Upper lobe of right lung (tissue), 1 donor: ENCODE results near the gene ZSWIM8. TPM values are rescaled to one million over a fixed set of nuclear protein-coding genes. Genes with fewer than 3 reads are reported as not detected.
A peak's percentile ranks its signal among the peaks of the same experiment; 100 is the strongest.
"Not testable (repeated sequence)": the region's sequence is repeated elsewhere in the genome, so short reads cannot be mapped to it uniquely, and the experiment has no call there.

Source experiments
- ATAC-seq: fragments of 200-7000 bp; cut with Tn5 transposase; one replicate; pipeline ENCODE4 v1.9.1; 2020; ENCODE audit warnings: mild to moderate bottlenecking, moderate library complexity
- DNase-seq: peaks from one replicate; pipeline ENCODE4 v3.0.0-alpha.2; 2020
- H3K27ac ChIP-seq: fragments of 200-600 bp; one replicate; pipeline ENCODE4 v1.8.0; 2022
- H3K27me3 ChIP-seq: fragments of 200-600 bp; one replicate; pipeline ENCODE4 v1.8.0; 2022; ENCODE audit warnings: mild to moderate bottlenecking
- H3K36me3 ChIP-seq: fragments of 200-600 bp; one replicate; pipeline ENCODE4 v1.8.0; 2022
- H3K4me1 ChIP-seq: fragments of 200-600 bp; one replicate; pipeline ENCODE4 v1.8.0; 2022
- H3K4me3 ChIP-seq: fragments of 200-600 bp; one replicate; pipeline ENCODE4 v1.8.0; 2022; ENCODE audit warnings: mild to moderate bottlenecking
- H3K9me3 ChIP-seq: fragments of 200-600 bp; one replicate; pipeline ENCODE4 v1.8.0; 2022
- intact Hi-C: fragments of 100-400 bp; cut with DNase I; formaldehyde crosslinking; loops from one replicate; pipeline ENCODE4 v1.11.0; 2022
- long read RNA-seq: library from polyadenylated mRNA; unstranded; transcript quantifications from one replicate; pipeline ENCODE4 v2.0.0, GENCODE V29; 2021
- total RNA-seq: library from RNA; stranded (reverse); fragmentation: NEBNext Ultra II Directional; extraction: Animal tissue kit (Norgen Biotek cat#: 25700); gene quantifications from one replicate; pipeline ENCODE4 v1.2.1, GENCODE V29; 2021
- TF ChIP-seq, protein P1 (sequence below): fragments of 200-600 bp; IDR thresholded peaks from one replicate; pipeline ENCODE4 v1.8.0; 2022; ENCODE audit warnings: antibody characterized with exemption
- donor health status: DM: no; HTN: yes; CAD: no; lungs with severe emphysema.

The ZSWIM8 gene, protein sequence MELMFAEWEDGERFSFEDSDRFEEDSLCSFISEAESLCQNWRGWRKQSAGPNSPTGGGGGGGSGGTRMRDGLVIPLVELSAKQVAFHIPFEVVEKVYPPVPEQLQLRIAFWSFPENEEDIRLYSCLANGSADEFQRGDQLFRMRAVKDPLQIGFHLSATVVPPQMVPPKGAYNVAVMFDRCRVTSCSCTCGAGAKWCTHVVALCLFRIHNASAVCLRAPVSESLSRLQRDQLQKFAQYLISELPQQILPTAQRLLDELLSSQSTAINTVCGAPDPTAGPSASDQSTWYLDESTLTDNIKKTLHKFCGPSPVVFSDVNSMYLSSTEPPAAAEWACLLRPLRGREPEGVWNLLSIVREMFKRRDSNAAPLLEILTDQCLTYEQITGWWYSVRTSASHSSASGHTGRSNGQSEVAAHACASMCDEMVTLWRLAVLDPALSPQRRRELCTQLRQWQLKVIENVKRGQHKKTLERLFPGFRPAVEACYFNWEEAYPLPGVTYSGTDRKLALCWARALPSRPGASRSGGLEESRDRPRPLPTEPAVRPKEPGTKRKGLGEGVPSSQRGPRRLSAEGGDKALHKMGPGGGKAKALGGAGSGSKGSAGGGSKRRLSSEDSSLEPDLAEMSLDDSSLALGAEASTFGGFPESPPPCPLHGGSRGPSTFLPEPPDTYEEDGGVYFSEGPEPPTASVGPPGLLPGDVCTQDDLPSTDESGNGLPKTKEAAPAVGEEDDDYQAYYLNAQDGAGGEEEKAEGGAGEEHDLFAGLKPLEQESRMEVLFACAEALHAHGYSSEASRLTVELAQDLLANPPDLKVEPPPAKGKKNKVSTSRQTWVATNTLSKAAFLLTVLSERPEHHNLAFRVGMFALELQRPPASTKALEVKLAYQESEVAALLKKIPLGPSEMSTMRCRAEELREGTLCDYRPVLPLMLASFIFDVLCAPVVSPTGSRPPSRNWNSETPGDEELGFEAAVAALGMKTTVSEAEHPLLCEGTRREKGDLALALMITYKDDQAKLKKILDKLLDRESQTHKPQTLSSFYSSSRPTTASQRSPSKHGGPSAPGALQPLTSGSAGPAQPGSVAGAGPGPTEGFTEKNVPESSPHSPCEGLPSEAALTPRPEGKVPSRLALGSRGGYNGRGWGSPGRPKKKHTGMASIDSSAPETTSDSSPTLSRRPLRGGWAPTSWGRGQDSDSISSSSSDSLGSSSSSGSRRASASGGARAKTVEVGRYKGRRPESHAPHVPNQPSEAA (N-terminal part only)
- 117 TPM for total RNA-seq
- long read RNA-seq, full-length matches to known transcripts, result 3 of 60 reads
- long read RNA-seq, partial matches to known transcripts, result 34 of 60 reads
- long read RNA-seq, other reads (novel, unspliced or antisense), result 23 of 60 reads

DNA sequence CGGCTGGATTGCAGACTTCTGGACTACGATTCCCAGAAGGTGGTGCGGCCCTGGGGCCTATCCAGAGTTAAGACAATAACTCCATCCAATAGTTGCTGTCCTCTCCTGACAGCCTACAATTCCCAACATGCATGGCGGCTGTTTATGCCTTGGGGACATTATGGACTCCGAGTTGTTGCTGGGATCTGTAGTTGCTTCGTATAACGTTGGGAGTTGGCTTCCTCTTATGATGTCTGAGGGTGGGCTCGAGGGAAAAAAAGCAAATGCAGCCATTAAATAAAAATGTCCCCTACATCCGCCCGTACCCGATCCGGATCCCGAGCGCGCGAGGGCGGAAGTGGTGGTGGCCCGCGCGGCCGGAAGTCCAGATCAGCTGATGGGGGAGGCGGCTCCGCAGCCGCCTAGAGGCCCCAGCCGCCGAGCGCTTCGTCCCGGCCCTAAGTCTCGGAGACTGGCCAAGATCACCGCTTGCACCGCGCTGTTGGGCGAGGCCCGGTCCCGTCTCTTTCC is at the start of gene ZSWIM8:
Gene ZSWIM8 (plus strand): TSS at position 396 of the 510 bp plus-strand sequence. CDS start 273 bp downstream, outside the sequence.
- ATAC-seq (peak; percentile 89), DNase-seq (peak; percentile 93)
- TF ChIP-seq, protein P1, sequence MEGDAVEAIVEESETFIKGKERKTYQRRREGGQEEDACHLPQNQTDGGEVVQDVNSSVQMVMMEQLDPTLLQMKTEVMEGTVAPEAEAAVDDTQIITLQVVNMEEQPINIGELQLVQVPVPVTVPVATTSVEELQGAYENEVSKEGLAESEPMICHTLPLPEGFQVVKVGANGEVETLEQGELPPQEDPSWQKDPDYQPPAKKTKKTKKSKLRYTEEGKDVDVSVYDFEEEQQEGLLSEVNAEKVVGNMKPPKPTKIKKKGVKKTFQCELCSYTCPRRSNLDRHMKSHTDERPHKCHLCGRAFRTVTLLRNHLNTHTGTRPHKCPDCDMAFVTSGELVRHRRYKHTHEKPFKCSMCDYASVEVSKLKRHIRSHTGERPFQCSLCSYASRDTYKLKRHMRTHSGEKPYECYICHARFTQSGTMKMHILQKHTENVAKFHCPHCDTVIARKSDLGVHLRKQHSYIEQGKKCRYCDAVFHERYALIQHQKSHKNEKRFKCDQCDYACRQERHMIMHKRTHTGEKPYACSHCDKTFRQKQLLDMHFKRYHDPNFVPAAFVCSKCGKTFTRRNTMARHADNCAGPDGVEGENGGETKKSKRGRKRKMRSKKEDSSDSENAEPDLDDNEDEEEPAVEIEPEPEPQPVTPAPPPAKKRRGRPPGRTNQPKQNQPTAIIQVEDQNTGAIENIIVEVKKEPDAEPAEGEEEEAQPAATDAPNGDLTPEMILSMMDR, result no peak
- no peaks in the 10 kb centered on the region for H3K27me3 ChIP-seq
- no peaks in the 10 kb centered on the region for H3K9me3 ChIP-seq
- peaks cover 43% of the 10 kb centered on the region for H3K4me1 ChIP-seq
- intact Hi-C loops, result no loop called here
- peaks cover 14% of the 10 kb centered on the region for H3K36me3 ChIP-seq
- peak within 1 kb of the TSS; percentile 85 for H3K27ac ChIP-seq
- peak within 1 kb of the TSS; percentile 86 for H3K4me3 ChIP-seq

DNA sequence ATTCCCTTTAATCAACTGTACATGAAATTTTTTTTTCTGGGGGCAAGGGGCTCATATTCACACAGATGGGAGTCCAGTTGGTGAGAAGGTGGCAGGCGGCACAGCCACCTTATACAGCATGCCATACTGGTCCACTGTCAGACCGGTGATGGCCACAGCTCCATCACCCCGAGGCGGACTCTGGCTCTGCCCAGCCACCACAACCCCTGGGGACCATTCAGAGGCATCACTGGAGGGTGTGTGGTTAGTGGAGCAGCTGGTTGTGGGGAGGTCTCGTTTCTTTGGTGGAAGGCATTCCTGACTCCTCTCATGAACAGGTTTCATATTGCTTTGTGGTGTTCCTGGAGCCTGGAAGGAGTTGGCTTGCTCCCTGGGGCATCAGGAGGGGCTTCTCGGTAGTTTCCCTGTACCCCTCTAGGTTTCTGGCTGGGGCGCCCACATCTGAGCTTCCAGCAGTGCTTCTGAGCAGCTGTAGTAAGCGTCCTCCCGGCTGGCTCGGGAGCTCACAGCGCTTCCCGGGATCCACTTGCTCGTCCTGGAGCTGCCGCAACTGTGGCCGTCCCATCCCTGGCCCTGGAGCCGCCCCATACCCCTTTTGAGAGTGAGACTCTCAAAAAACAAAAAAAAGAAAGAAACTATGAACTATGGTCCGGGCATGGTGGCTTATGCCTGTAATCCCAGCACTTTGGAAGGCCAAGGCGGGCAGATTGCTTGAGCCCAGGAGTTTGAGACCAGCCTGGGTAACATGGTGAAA is 44.7 kb upstream of the ZSWIM8 start:
- H3K4me1 ChIP-seq, result peaks cover 27% of the 10 kb centered on the region
- H3K36me3 ChIP-seq, ATAC-seq, H3K4me3 ChIP-seq, DNase-seq, H3K27me3 ChIP-seq, H3K9me3 ChIP-seq, H3K27ac ChIP-seq, intact Hi-C loops: not testable (repeated sequence)

DNA sequence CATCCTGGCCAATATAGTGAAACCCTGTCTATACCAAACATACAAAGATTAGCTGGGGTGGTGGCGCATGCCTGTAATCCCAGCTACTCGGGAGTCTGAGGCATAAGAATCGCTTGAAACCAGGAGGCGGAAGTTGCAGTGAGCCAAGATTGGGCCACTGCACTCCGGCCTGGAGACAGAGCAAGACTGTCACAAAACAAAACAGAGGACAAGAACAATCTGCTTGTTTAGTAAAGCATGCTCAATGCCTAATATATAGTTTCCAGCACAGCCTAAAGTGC is 43.0 kb upstream of the ZSWIM8 start:
- no peaks in the 10 kb centered on the region for H3K27me3 ChIP-seq
- H3K4me1 ChIP-seq, result peaks cover 35% of the 10 kb centered on the region
- no peak overlapping the region for H3K4me3 ChIP-seq
- DNase-seq, result no peak
- H3K27ac ChIP-seq, result no peak overlapping the region
- TF ChIP-seq, protein P1, result no peak
- ATAC-seq, result no peak
- peaks cover 16% of the 10 kb centered on the region for H3K36me3 ChIP-seq
- no peaks in the 10 kb centered on the region for H3K9me3 ChIP-seq
- intact Hi-C loops, result no loop called here

DNA sequence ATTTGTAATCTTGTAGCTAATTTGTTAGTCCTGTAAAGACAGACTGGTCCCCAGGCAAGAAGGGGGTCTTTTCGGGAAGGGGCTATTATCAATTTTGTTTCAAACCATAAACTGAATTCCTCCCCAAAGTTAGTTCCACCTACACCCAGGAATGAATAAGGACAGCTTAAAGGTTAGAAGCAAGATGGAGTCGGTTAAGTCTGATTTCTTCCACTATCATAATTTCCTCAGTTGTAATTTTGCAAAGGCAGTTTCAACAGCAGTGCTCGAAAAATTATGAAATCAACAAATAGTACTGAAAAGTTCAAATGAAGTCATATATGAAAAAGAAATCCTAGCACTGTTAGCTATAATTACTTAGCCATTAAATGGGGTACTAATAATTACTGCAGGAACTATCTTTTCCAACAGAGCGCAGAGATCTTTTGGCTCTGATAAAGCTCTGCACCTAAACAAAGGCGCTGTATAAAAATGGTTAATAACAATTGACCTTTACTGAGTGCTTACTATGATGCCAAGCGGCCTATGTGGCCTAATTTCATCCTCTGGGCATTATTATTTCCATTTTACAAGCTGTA is 42.0 kb upstream of the ZSWIM8 start:
- peaks cover 21% of the 10 kb centered on the region for H3K36me3 ChIP-seq
- H3K4me3 ChIP-seq, result peak overlapping the region; percentile 99
- peaks cover 35% of the 10 kb centered on the region for H3K4me1 ChIP-seq
- DNase-seq (no peak), ATAC-seq (no peak)
- no peaks in the 10 kb centered on the region for H3K9me3 ChIP-seq
- TF ChIP-seq, protein P1, result no peak
- H3K27ac ChIP-seq, result peak overlapping the region; percentile 98
- intact Hi-C loops, result no loop called here
- H3K27me3 ChIP-seq, result no peaks in the 10 kb centered on the region

DNA sequence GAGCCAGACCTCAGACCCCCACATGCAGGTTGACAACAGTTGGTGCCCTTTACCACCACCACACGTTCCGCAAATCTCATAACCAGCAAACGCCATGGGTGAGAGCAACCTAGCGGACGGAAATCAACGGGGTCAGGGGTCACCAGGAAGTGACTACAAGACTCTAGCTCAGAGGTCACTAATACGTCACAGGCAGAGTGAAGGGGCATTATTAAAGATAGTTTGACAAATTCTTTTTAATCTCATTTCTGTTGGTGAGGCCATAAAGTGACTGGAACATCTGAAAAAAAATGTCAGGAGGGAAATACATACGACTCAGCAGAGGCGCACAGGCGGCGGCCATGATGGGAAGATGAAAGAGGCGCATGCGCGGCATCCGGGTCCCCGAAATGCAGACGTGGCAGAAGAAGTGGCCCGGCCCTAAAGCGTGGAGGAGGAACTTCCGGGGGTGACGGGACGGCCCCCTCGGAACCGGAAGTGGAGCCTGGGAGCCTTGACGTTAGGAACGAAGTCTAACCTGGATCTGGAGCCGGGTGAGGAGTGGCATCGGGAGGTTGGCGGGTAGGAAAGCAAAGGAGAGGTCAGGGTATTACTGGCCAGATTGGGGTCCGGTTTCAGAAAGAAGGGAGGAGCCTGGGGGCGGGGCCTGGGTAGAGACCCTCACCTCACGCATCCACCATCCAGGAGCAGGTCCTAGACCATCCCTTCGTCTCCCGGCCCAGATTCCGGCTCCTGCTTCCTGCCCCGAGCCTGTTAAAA is 41.3 kb upstream of the ZSWIM8 start, which contains the start of gene SEC24C:
Gene SEC24C (plus strand): TSS at position 468 of the 759 bp plus-strand sequence. CDS start 2,461 bp downstream, outside the sequence.
- TF ChIP-seq, protein P1, result no peak
- intact Hi-C loops, result no loop called here
- Histone ChIP-seq H3K4me1 (peaks cover 38% of the 10 kb centered on the region), H3K9me3 (no peaks in the 10 kb centered on the region), H3K27me3 (no peaks in the 10 kb centered on the region), H3K4me3 (peak within 1 kb of the TSS; percentile 99), H3K27ac (peak within 1 kb of the TSS; percentile 98), H3K36me3 (peaks cover 27% of the 10 kb centered on the region)
- ATAC-seq (peak; percentile 97), DNase-seq (peak; percentile 98)
